Iris pigment epithelial cell (primary cell): ENCODE measurements around the gene VRK2.
A peak's percentile ranks its signal among the peaks of the same experiment; 100 is the strongest.
"Not testable (repeated sequence)": the region's sequence is repeated elsewhere in the genome, so short reads cannot be mapped to it uniquely, and the experiment has no call there.

Source experiments
- DNase-seq: peaks from one replicate; pipeline ENCODE4 v3.0.0-alpha.2; 2011; ENCODE audit warnings: low read depth

Gene VRK2

GRCh38 chr2:58054264-58054663 is 7.7 kb downstream of the VRK2 start:
- peak; percentile 71 for DNase-seq

GRCh38 chr2:58055033-58055786 is 8.6 kb downstream of the VRK2 start:
- DNase-seq = no peak

DNA sequence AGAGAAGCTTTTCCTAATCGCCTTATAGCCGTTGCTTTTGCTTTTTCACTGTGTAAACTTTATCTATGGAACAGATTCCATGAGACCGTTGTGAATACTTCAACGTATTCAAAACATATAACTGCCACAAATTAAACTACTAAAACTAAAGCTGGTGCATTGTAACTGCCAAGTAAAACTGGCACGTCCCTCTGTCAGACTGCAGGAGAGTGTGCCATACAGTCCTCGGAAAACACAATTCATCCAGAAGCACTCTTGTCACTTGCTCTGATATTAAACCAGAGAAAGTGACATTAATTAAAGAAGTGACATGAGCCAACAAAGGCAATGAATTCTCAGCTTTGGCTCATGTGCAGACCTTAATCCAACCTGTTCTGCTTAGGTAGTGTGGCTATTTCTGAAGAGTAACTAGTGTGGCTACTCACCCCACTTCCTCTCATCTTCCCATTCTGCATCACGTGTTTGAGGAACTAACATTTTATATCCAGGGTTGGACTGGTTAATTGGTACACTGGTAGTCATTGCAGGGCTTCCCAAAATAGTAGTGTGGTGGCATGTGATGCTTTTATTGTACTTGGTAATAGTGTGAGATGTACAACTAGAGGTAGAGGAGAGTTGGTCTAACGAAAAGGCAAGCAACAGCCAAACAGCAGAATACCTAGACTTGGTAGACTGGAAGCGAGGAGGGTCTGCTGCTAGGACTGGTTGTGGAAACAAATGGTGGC is 9.7 kb downstream of the VRK2 start:
- no peak for DNase-seq

- no peak for DNase-seq
Measured at GRCh38 chr2:58057707-58058530, 11.3 kb downstream of the VRK2 start.

DNA sequence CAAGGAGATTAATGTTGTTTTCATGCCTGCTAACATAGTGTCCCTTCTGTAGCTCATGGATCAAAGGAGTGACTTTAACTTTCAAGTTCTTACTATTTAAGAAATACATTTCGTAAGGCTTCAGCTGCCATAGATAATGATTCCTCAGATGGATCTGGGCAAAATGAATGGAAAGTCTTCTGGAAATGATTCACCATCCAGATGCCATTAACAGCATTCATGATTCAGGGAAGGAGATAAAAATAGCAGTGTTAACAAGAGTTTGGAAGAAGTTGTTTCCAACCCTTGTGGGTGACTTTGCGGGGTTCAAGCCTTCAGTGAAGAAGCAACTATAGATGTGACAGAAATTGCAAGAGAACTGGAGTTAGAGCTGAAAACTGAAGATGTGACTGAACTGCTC is 17.0 kb downstream of the VRK2 start:
- peak; percentile 69 for DNase-seq

DNA sequence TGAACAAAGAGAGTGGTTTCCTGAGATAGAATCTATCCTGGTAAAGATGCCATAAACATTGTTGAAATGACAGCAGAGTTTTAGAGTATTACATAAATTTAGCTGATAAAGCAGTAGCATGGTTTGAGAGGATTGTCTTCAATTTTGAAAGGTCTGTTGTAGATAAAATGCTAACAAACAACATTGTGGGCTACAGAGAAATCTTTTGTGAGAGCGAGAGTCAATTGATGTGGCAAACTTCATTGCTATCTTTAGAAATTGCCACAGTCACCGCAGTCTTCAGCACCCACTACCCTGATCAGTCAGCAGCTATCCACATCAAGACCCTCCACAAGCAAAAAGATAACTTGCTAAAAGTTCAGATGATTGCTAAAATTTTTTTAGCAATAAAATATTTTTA is 17.5 kb downstream of the VRK2 start:
- DNase-seq = no peak

DNA sequence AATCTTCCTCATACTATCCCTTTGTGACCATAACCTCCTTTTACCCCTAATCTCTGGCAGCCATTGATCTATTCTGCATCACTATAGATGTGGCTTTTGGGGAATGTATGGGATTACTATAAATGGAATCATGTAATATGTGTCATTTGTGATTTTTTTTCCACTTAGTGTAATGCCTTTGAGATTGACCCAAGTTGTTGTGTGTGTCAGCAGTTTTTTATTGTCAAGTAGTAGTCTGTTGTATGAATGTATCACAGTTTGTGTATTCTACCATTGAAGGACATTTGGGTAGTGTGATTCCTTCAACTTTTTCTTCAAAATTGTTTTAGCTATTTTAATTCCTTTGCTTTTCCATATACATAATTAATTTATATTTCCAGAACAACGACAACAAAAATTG is 18.6 kb downstream of the VRK2 start:
- DNase-seq = no peak

GRCh38 chr2:58067001-58067400 is 20.4 kb downstream of the VRK2 start:
- no peak for DNase-seq

GRCh38 chr2:58070765-58071164 is 24.2 kb downstream of the VRK2 start:
- DNase-seq = no peak

DNA sequence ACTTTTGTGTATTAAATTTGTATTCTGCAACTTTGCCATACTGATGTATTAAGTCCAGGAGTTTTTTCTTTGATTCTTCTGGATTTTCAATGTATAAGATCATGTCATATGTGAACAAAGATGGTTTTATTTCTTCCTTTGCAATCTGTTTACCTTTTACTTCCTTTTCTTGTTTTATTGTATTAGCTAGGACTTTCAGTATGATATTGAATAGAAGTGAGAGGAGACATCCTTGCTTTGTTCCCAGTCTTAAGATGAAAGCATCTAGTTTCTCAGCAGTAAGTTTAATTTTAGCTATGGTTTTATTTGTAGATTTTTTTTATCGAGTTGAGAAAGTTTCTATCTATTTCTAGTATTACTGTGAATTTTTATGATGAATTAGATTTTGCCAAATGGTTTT is 25.5 kb downstream of the VRK2 start:
- no peak for DNase-seq

- DNase-seq = no peak
Measured at GRCh38 chr2:58073008-58073407, 26.4 kb downstream of the VRK2 start.

- no peak for DNase-seq
Measured at GRCh38 chr2:58073751-58074150, 27.1 kb downstream of the VRK2 start.

- DNase-seq = no peak
Measured at GRCh38 chr2:58081000-58081399, 34.4 kb downstream of the VRK2 start.

- peak; percentile 31 for DNase-seq
Measured at GRCh38 chr2:58089081-58089480, 42.5 kb downstream of the VRK2 start.

DNA sequence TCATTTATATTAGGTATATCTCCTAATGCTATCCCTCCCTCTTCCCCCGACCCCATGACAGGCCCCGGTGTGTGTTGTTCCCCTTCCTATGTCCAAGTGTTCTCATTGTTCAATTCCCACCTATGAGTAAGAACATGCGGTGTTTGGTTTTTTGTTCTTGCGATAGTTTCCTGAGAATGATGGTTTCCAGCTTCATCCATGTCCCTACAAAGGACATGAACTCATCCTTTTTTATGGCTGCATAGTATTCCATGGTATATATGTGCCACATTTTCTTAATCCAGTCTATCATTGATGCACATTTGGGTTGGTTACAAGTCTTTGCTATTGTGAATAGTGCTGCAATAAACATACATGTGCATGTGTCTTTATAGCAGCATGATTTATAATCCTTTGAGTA is 46.2 kb downstream of the VRK2 start:
- DNase-seq = not testable (repeated sequence)

DNA sequence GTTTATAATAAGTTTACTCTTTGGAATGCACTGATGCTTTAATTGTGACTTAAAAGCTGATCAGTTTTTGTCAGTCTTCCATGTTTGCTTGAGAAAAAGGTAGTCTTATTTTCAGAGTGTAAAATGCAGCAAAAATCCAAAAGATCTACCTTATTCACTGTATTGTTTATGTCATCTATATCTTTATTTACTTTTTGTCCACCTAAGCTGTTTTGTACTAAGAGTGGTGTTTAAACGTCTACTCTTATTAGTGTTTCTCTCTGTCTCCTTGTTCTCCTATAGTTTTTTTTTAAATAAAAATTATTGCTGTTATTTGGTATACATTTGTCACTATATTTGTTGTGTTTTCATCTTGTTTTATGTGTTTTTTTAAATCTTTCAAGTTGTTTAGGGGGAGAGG is 50.4 kb downstream of the VRK2 start:
- DNase-seq = no peak

DNA sequence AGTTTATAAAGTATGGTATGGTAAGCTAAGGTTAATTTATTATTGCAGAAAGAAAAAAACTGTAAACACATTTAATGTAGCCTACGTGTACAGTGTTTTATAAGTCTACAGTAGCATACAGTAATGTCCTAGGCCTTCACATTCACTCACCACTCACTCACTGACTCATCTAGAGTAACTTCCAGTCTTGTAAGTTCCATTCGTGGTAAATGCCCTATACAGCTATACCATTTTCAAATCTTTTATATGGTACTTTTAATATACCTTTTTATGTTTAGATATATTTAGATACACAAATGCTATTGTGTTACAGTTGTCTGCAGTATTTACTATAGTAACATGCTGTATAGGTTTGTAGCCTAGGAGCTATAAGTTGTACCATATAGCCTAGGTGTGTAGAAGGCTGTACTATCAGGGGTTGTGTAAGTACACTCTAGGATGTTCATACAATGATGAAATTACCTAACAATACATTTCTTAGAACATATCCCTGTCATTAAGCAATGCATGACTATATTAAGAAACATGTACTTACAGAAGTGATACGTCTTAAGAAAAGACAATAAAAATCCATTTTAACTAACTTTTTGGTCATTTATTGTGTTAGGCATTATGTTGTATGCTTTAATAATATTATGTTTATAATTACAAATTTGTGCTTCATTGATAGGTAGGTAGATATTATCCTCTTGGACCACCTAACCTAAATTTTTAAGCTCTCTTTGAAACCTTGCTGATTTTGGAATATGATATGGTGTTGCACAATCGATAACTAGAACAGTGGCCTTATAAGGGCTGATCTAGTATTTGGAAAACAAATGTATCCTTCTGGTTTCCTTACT is 51.9 kb downstream of the VRK2 start:
- peak; percentile 73 for DNase-seq

DNA sequence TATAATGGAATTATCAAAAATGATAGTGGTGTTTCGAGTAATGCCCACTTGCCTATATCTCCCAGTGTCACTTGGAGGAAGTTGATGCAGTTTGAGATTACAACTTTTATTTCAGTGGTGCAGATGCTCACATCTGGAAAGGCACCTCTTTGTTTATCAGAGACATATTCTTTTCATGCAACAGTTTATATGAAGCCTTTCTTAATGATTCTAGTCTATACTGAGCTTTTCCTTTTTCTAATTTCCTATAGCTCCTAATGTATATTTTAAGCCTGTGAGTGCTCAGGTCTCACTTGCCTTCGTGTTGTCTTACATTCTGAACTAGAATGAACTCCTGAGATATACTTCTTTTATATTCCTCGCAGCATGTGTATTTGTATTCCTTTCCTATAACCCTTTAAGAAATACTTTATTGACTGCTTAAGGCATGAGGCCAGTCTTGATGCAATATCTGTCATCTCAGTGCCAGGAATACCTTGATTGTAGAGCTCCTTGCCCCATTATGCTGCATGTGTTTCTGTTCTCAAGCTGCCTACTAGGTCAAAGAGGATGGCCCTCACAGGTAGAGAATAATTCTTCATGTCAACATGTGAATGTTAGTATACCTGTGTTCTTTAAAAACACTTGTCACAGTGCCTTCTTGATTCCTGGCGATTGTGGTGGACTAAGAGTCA is 52.6 kb downstream of the VRK2 start:
- DNase-seq = no peak

- DNase-seq = peak; percentile 41
Measured at GRCh38 chr2:58101500-58101899, 54.9 kb downstream of the VRK2 start.

- peak; percentile 31 for DNase-seq
Measured at GRCh38 chr2:58106896-58107295, 60.3 kb downstream of the VRK2 start.
